T-helper 1 cell treated with Interleukin-12 subunit alpha and Interleukin-12 subunit beta and Interleukin-4 antibody, amounts not matched to agents 30 μg/mL and 1 μg/mL, for 36 hours (primary cell): ENCODE data around the gene NFATC1.

ENCODE experiments used
- H3K27ac Mint-ChIP-seq: one replicate; pipeline ENCODE4 v1.8.0; 2021; ENCODE audit warnings: mild to moderate bottlenecking, mixed read lengths
- H3K27me3 Mint-ChIP-seq: one replicate; pipeline ENCODE4 v1.8.0; 2021; ENCODE audit warnings: low read depth, mixed read lengths
- H3K36me3 Mint-ChIP-seq: one replicate; pipeline ENCODE4 v1.8.0; 2021; ENCODE audit warnings: low read depth, mixed read lengths
- H3K4me1 Mint-ChIP-seq: one replicate; pipeline ENCODE4 v1.8.0; 2021; ENCODE audit warnings: low read depth, mixed read lengths
- H3K4me3 Mint-ChIP-seq: one replicate; pipeline ENCODE4 v1.8.0; 2021; ENCODE audit warnings: mild to moderate bottlenecking, moderate library complexity, mixed read lengths
- H3K9me3 Mint-ChIP-seq: one replicate; pipeline ENCODE4 v1.8.0; 2021; ENCODE audit warnings: mixed read lengths

The NFATC1 gene

GRCh38 chr18:79577451-79578395 is 182.0 kb downstream of the NFATC1 start:
- Mint-ChIP-seq H3K36me3 (peaks cover 2% of the 10 kb centered on the region), H3K4me3 (no peak overlapping the region), H3K27ac (no peak overlapping the region), H3K27me3 (no peaks in the 10 kb centered on the region), H3K4me1 (no peaks in the 10 kb centered on the region), H3K9me3 (peaks cover 10% of the 10 kb centered on the region)

- no peaks in the 10 kb centered on the region for H3K4me1 Mint-ChIP-seq
These were observed 182.9 kb downstream of the NFATC1 start for GRCh38 chr18:79578396-79579260.

More at GRCh38 chr18:79578396-79579260, 182.9 kb downstream of the NFATC1 start:
- no peak overlapping the region for H3K27ac Mint-ChIP-seq
- H3K4me3 Mint-ChIP-seq: no peak overlapping the region
- peaks cover 1% of the 10 kb centered on the region for H3K9me3 Mint-ChIP-seq
- H3K27me3 Mint-ChIP-seq: no peaks in the 10 kb centered on the region
- no peaks in the 10 kb centered on the region for H3K36me3 Mint-ChIP-seq
